ENCODE results near the gene FEM1C.

FEM1C gene

GRCh38 chr5:115556276-115556675, 11.7 kb upstream of the FEM1C start:
- DNase-seq = no peak

GRCh38 chr5:115555084-115555633, 10.6 kb upstream of the FEM1C start:
- no peak for DNase-seq

- DNase-seq = no peak
Observed at GRCh38 chr5:115553082-115553481, 8.5 kb upstream of the FEM1C start.

GRCh38 chr5:115551415-115551814, 6.8 kb upstream of the FEM1C start:
- DNase-seq = no peak

- no peak for DNase-seq
Observed at GRCh38 chr5:115549154-115549553, 4.6 kb upstream of the FEM1C start.

GRCh38 chr5:115548683-115549082, 4.1 kb upstream of the FEM1C start:
- DNase-seq = no peak

- no peak for DNase-seq
Observed at GRCh38 chr5:115545351-115545882, 842 bp upstream of the FEM1C start.

- DNase-seq = peak; percentile 63
Observed at GRCh38 chr5:115544043-115544435, 536 bp downstream of the FEM1C start.

GRCh38 chr5:115543365-115544042, 1.1 kb downstream of the FEM1C start:
- DNase-seq = no peak

GRCh38 chr5:115542651-115543364, 1.8 kb downstream of the FEM1C start:
- no peak for DNase-seq

- DNase-seq = no peak
Observed at GRCh38 chr5:115542086-115542485, 2.5 kb downstream of the FEM1C start.

- no peak for DNase-seq
Observed at GRCh38 chr5:115541611-115542010, 3.0 kb downstream of the FEM1C start.

GRCh38 chr5:115535479-115536035, 9.0 kb downstream of the FEM1C start:
- no peak for DNase-seq

- DNase-seq = no peak
Observed at GRCh38 chr5:115532517-115532916, 12.1 kb downstream of the FEM1C start.

GRCh38 chr5:115531787-115532367, 12.7 kb downstream of the FEM1C start:
- DNase-seq = no peak

GRCh38 chr5:115531380-115531779, 13.2 kb downstream of the FEM1C start:
- no peak for DNase-seq

- DNase-seq = no peak
Observed at GRCh38 chr5:115530426-115530825, 14.1 kb downstream of the FEM1C start.

- DNase-seq = no peak
Observed at GRCh38 chr5:115526604-115527003, 18.0 kb downstream of the FEM1C start.

GRCh38 chr5:115524199-115524847, 20.3 kb downstream of the FEM1C start:
- no peak for DNase-seq

GRCh38 chr5:115522832-115523403, 21.7 kb downstream of the FEM1C start:
- no peak for DNase-seq

GRCh38 chr5:115520191-115520590, 24.4 kb downstream of the FEM1C start:
- no peak for DNase-seq

GRCh38 chr5:115516372-115516771, 28.2 kb downstream of the FEM1C start:
- no peak for DNase-seq
